ENCODE measurements around the gene KIFAP3.

DNA sequence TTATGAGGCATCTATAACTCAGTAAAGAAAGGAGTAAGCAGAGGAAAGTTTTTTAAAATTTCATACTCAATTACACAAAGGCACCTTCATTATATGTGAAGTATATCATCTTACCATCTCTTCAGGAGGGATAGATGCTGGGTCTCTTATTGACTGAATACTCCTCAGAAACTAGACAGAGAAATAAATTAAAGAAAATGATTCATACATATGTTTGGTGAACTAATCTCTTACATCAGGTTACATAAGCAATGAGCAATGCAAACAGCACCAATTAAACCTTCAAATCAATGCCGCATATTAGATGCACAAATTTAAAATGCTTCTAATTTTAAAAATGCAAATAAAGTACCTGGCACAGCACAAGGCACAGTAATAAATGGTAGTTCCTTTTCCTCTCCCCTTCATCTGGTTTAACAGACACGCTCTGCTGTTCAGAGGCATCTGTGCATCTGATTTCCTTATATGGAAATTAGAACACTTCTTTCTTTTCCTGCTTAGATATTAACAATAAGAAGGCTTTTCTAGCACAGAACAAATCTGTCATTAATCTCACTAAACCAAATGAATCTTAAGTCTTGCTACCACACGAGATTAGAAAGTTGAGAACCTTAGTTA is 200.8 kb downstream of the KIFAP3 start:
- TF ChIP-seq, protein P1, sequence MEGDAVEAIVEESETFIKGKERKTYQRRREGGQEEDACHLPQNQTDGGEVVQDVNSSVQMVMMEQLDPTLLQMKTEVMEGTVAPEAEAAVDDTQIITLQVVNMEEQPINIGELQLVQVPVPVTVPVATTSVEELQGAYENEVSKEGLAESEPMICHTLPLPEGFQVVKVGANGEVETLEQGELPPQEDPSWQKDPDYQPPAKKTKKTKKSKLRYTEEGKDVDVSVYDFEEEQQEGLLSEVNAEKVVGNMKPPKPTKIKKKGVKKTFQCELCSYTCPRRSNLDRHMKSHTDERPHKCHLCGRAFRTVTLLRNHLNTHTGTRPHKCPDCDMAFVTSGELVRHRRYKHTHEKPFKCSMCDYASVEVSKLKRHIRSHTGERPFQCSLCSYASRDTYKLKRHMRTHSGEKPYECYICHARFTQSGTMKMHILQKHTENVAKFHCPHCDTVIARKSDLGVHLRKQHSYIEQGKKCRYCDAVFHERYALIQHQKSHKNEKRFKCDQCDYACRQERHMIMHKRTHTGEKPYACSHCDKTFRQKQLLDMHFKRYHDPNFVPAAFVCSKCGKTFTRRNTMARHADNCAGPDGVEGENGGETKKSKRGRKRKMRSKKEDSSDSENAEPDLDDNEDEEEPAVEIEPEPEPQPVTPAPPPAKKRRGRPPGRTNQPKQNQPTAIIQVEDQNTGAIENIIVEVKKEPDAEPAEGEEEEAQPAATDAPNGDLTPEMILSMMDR (IDR thresholded peaks at IDR 0.05), result no peak
- TF ChIP-seq POLR2A (IDR thresholded peaks at IDR 0.05), result no peak
